HepG2 (cell line): Measurements from ENCODE around the gene PARM1. TPM values are rescaled to one million over a fixed set of nuclear protein-coding genes. Genes with fewer than 3 reads are reported as not detected.

Experiments used
- ATAC-seq: fragments of 200-7000 bp; cut with Tn5 transposase; 3 replicates; pipeline ENCODE4 v1.9.1; 2020; ENCODE audit warnings: mild to moderate bottlenecking, moderate library complexity
- BruUV-seq: library from RNA; stranded (reverse); fragments of 400-500 nt; replicated peaks from 2 replicates; lab custom pipeline; 2021; lab: Mats Ljungman, UMichigan
- CTCF ChIA-PET: fragments of 300-600 bp; formaldehyde crosslinking; extraction: SDS; loops from one replicate; lab custom pipeline; 2021; ENCODE audit warnings: low total read pairs, inconsistent platforms, low intra/inter-chr PET ratio; lab: Yijun Ruan, JAX
- POLR2A ChIA-PET: fragments of 350-600 bp; sonication (Branson Sonifier 250); formaldehyde crosslinking; loops from one replicate; lab custom pipeline; 2020; ENCODE audit warnings: antibody characterized with exemption, inconsistent platforms; lab: Yijun Ruan, JAX
- DNase-seq: peaks from one replicate; pipeline ENCODE4 v3.0.0-alpha.2; 2015; ENCODE audit warnings: low spot score
- FAIRE-seq: peaks from 3 replicates; lab custom pipeline; 2011; peaks lifted over from hg19 to GRCh38; lab: Jason Lieb, UNC
- H2AFZ ChIP-seq: one replicate; pipeline ENCODE4 v1.6.1; 2011; ENCODE audit warnings: low read length, inconsistent platforms
- H3K27ac ChIP-seq: fragments of 300-600 bp; 3 replicates; pipeline ENCODE4 v1.8.0; 2011; ENCODE audit warnings: mixed run types, mild to moderate bottlenecking, mixed read lengths, low read length, inconsistent platforms; ENCODE audit not compliant: insufficient read depth; ENCODE audit errors: extremely low read length
- H3K27me3 ChIP-seq, 2 experiments: fragments of 200-600 bp in 1 of 2; 2 replicates in 1 of 2; 3 replicates in 1 of 2; pipeline versions ENCODE4 v1.6.0 to v1.8.0; 2011; ENCODE audit warnings: low read length in 2 of 2, mild to moderate bottlenecking in 2 of 2, moderate library complexity in 2 of 2, inconsistent platforms in 1 of 2; ENCODE audit not compliant: insufficient read depth in 2 of 2, control insufficient read depth in 1 of 2
- H3K36me3 ChIP-seq, 2 experiments: fragments of 200-600 bp in 1 of 2; replicated peaks in 1 of 2; 2 replicates in 1 of 2; 3 replicates in 1 of 2; pipeline versions ENCODE4 v1.5.1 to v1.8.0; 2011; ENCODE audit warnings: low read length in 2 of 2, inconsistent platforms in 1 of 2; ENCODE audit not compliant: insufficient read depth in 2 of 2, control insufficient read depth in 1 of 2
- H3K4me1 ChIP-seq: 2 replicates; pipeline ENCODE4 v1.5.1; 2012; ENCODE audit warnings: low read length, inconsistent platforms; ENCODE audit not compliant: insufficient read depth
- H3K4me2 ChIP-seq: 2 replicates; pipeline ENCODE4 v1.6.0; 2011; ENCODE audit warnings: low read depth, low read length, inconsistent platforms
- H3K4me3 ChIP-seq, 3 experiments: fragments of 200-600 bp in 1 of 3; sonication (generic), shearing (Covaris generic) in 1 of 3; replicated peaks in 1 of 3; 2 replicates each; pipeline ENCODE4 v1.5.1; 2011 to 2016; ENCODE audit warnings: low read length in 3 of 3, inconsistent platforms in 2 of 3, low read depth in 2 of 3, mild to moderate bottlenecking in 2 of 3, control low read depth in 1 of 3, mixed read lengths in 1 of 3; ENCODE audit not compliant: insufficient read depth in 1 of 3
- H3K79me2 ChIP-seq: one replicate; pipeline ENCODE4 v1.6.1; 2011; ENCODE audit warnings: low read length, inconsistent platforms; ENCODE audit not compliant: insufficient read depth
- H3K9ac ChIP-seq: 2 replicates; pipeline ENCODE4 v1.6.0; 2011; ENCODE audit warnings: mild to moderate bottlenecking, low read depth, low read length, inconsistent platforms; ENCODE audit not compliant: insufficient read depth
- H3K9me3 ChIP-seq: 2 replicates; pipeline ENCODE4 v1.5.1; 2012; ENCODE audit warnings: mild to moderate bottlenecking, low read length
- H4K20me1 ChIP-seq: 2 replicates; pipeline ENCODE4 v1.6.0; 2011; ENCODE audit warnings: inconsistent platforms, mild to moderate bottlenecking, low read length, moderate library complexity; ENCODE audit not compliant: insufficient read depth
- ARID3A ChIP-seq: IDR thresholded peaks from 2 replicates; pipeline ENCODE4 v1.6.1; 2012; ENCODE audit warnings: low read depth, low read length, improper control_type of control experiment
- CBX1 ChIP-seq: IDR thresholded peaks from one replicate; pipeline ENCODE4 v1.6.1; 2016; ENCODE audit warnings: antibody characterized with exemption, low read depth
- GLI4 ChIP-seq: sonication (generic); formaldehyde crosslinking; IDR thresholded peaks from 2 replicates; pipeline ENCODE4 v1.5.1; 2020; ENCODE audit warnings: missing genetic modification reagents, mild to moderate bottlenecking, moderate library complexity, borderline replicate concordance
- KAT2B ChIP-seq: fragments of 150-350 bp; IDR thresholded peaks from 2 replicates; pipeline ENCODE4 v1.6.1; 2014; ENCODE audit warnings: low read depth, low read length, borderline replicate concordance
- MYNN ChIP-seq: sonication (generic); formaldehyde crosslinking; IDR thresholded peaks from 2 replicates; pipeline ENCODE4 v1.4.0; 2020; ENCODE audit warnings: mild to moderate bottlenecking, low read depth, missing genetic modification reagents
- PHB2 ChIP-seq: fragments of 450-650 bp; IDR thresholded peaks from 2 replicates; pipeline ENCODE4 v1.6.1; 2018; ENCODE audit not compliant: partially characterized antibody
- ZBTB4 ChIP-seq: sonication (generic); formaldehyde crosslinking; IDR thresholded peaks from 2 replicates; pipeline ENCODE4 v1.4.0; 2020; ENCODE audit warnings: missing genetic modification reagents, mild to moderate bottlenecking, borderline replicate concordance
- ZBTB49 ChIP-seq: sonication (generic); formaldehyde crosslinking; IDR thresholded peaks from 2 replicates; pipeline ENCODE4 v1.4.0; 2020; ENCODE audit warnings: missing genetic modification reagents, borderline replicate concordance
- ZBTB8A ChIP-seq: sonication (generic); formaldehyde crosslinking; IDR thresholded peaks from 2 replicates; pipeline ENCODE4 v1.4.0; 2020; ENCODE audit warnings: mild to moderate bottlenecking, low read depth, missing genetic modification reagents, borderline replicate concordance
- ZC3H4 ChIP-seq: sonication (generic); formaldehyde crosslinking; IDR thresholded peaks from 2 replicates; pipeline ENCODE4 v1.4.0; 2020; ENCODE audit warnings: missing genetic modification reagents, borderline replicate concordance
- ZFY ChIP-seq: sonication (generic); formaldehyde crosslinking; IDR thresholded peaks from 2 replicates; pipeline ENCODE4 v1.4.0; 2020; ENCODE audit warnings: missing genetic modification reagents
- ZNF616 ChIP-seq: sonication (generic); formaldehyde crosslinking; IDR thresholded peaks from 2 replicates; pipeline ENCODE4 v1.5.0; 2020; ENCODE audit warnings: low read depth, mild to moderate bottlenecking, missing genetic modification reagents
- ZNF770 ChIP-seq: sonication (generic); formaldehyde crosslinking; IDR thresholded peaks from 2 replicates; pipeline ENCODE4 v1.5.0; 2020; ENCODE audit warnings: mild to moderate bottlenecking, missing genetic modification reagents
- WGBS: methylation state at CpG from one replicate; pipeline ENCODE4 v1.1.6; 2017; ENCODE audit warnings: low lambda C conversion rate; 5-methylcytosine and 5-hydroxymethylcytosine counted together
- in situ Hi-C: cut with HindIII; loops from 2 replicates; pipeline ENCODE4 v1.10.0; 2017; ENCODE audit warnings: low pct_unique_long_range_greater_than_20kb; ENCODE audit not compliant: extremely low pct_ligation_motif_present
- intact Hi-C: fragments of 100-400 bp; cut with micrococcal nuclease; formaldehyde crosslinking; loops from one replicate; pipeline ENCODE4 v1.10.0; 2022; ENCODE audit not compliant: unreplicated experiment
- polyA plus RNA-seq, 8 experiments: library from polyadenylated mRNA; depleted of rRNA in 3 of 8; stranded (reverse) in 7 of 8; unstranded in 1 of 8; fragments of >200 nt; fragmentation: Illumina TruSeq in 4 of 8; extraction: Trizol in 4 of 8; gene quantifications; 2 replicates each; pipeline versions ENCODE4 v1.2.1 to v1.2.3, GENCODE V29; 2011 to 2016; ENCODE audit warnings: low read depth in 4 of 8, missing spikeins in 1 of 8, mixed read lengths in 1 of 8; ENCODE audit not compliant: insufficient read depth in 1 of 8
- total RNA-seq, 5 experiments: library from RNA; depleted of rRNA; stranded (reverse); fragments of >200 nt; fragmentation: Illumina TruSeq; extraction: Trizol; gene quantifications; 2 replicates each; pipeline ENCODE4 v1.2.3, GENCODE V29; 2016; ENCODE audit warnings: low read depth in 1 of 5

Gene PARM1
- total and polyA plus RNA-seq, 2 of the 13 experiments (the other 11 are each of a cell fraction or from before 2014, with no cell fraction given), result not detected

- Histone ChIP-seq H3K27ac (no peak overlapping the region), H3K27me3 (no peaks in the 10 kb centered on the region), H4K20me1 (no peaks in the 10 kb centered on the region), H3K4me1 (no peaks in the 10 kb centered on the region), H3K9ac (no peak overlapping the region), H3K4me2 (no peak overlapping the region), H3K9me3 (no peaks in the 10 kb centered on the region), H2AFZ (no peak overlapping the region), H3K36me3 (no peaks in the 10 kb centered on the region), H3K79me2 (no peaks in the 10 kb centered on the region), H3K4me3 (no peak overlapping the region)
- in situ Hi-C loops (no loop called here), intact Hi-C loops (no loop called here)
- DNase-seq (no peak), ATAC-seq (no peak), FAIRE-seq (no peak)
- BruUV-seq, result no TSS peak
- POLR2A ChIA-PET, result no interaction called here
- 0% methylated on average over 2 of the region's 2 CpGs for WGBS
- CTCF ChIA-PET, result no interaction called here
- TF ChIP-seq KAT2B, result no peak
- no peak for TF ChIP-seq ZNF616 (CRISPR knock-in tag)
- TF ChIP-seq ZNF770 (CRISPR knock-in tag), result no peak
- TF ChIP-seq ARID3A, result no peak
- TF ChIP-seq GLI4 (CRISPR knock-in tag), result no peak
- no peak for TF ChIP-seq MYNN (CRISPR knock-in tag)
- no peak for TF ChIP-seq ZBTB49 (CRISPR knock-in tag)
- TF ChIP-seq ZFY (CRISPR knock-in tag), result no peak
- no peak for TF ChIP-seq CBX1
- TF ChIP-seq ZC3H4, result no peak
- TF ChIP-seq ZBTB4 (CRISPR knock-in tag), result no peak
- no peak for TF ChIP-seq PHB2
- no peak for TF ChIP-seq ZBTB8A
These were observed 109.8 kb downstream of the PARM1 start for GRCh38 chr4:75042601-75043208.
